CD4-positive, alpha-beta T cell (primary cell): ENCODE results near the gene PBX4. TPM values are rescaled to one million over a fixed set of nuclear protein-coding genes. Genes with fewer than 3 reads are reported as not detected.

Experiments
- ATAC-seq: fragments of 200-7000 bp; cut with Tn5 transposase; one replicate; pipeline ENCODE4 v1.10.0; 2022; ENCODE audit warnings: mild to moderate bottlenecking; ENCODE audit not compliant: poor library complexity
- CTCF ChIA-PET: fragments of 350-600 bp; sonication (Branson Sonifier 250); formaldehyde crosslinking; loops from one replicate; lab custom pipeline; 2021; ENCODE audit warnings: antibody characterized with exemption, inconsistent platforms; lab: Charles Lee
- POLR2A ChIA-PET: fragments of 350-600 bp; sonication (Branson Sonifier 250); formaldehyde crosslinking; loops from one replicate; lab custom pipeline; 2021; ENCODE audit warnings: antibody characterized with exemption, inconsistent platforms; lab: Charles Lee
- DNase-seq, 14 experiments: peaks; one replicate each; pipeline ENCODE4 v3.0.0-alpha.2; 2013 to 2020; ENCODE audit warnings: mixed read lengths in 2 of 14
- H3K27ac ChIP-seq, 2 donors: one replicate each; pipeline versions ENCODE4 v1.5.1 to v1.7.0; 2013; ENCODE audit warnings: low read length in 2 of 2, low read depth in 1 of 2, mild to moderate bottlenecking in 1 of 2
- H3K27me3 ChIP-seq, 2 experiments: 1 replicate in 1 of 2; 2 replicates in 1 of 2; pipeline versions ENCODE4 v1.6.1 to v1.7.0; 2013; ENCODE audit warnings: low read length in 2 of 2, control low read depth in 1 of 2, mild to moderate bottlenecking in 1 of 2, moderate library complexity in 1 of 2; ENCODE audit not compliant: insufficient read depth in 2 of 2, control insufficient read depth in 1 of 2
- H3K36me3 ChIP-seq: one replicate; pipeline ENCODE4 v1.6.1; 2013; ENCODE audit warnings: low read length, control low read depth; ENCODE audit not compliant: insufficient read depth
- H3K4me1 ChIP-seq: one replicate; pipeline ENCODE4 v1.6.1; 2013; ENCODE audit warnings: low read length, control low read depth; ENCODE audit not compliant: insufficient read depth
- H3K4me3 ChIP-seq: one replicate; pipeline ENCODE4 v1.5.1; 2013; ENCODE audit warnings: mild to moderate bottlenecking, low read length, moderate library complexity
- H3K9me3 ChIP-seq, 2 experiments: 1 replicate in 1 of 2; 2 replicates in 1 of 2; pipeline versions ENCODE4 v1.6.1 to v1.7.0; 2013; ENCODE audit warnings: low read length in 2 of 2, mild to moderate bottlenecking in 2 of 2, control low read depth in 1 of 2, moderate library complexity in 1 of 2; ENCODE audit not compliant: control insufficient read depth in 1 of 2, insufficient read depth in 1 of 2
- H3K27ac Mint-ChIP-seq: one replicate; pipeline ENCODE4 v1.8.0; 2020; ENCODE audit warnings: mixed read lengths
- H3K27me3 Mint-ChIP-seq: one replicate; pipeline ENCODE4 v1.8.0; 2021; ENCODE audit warnings: mixed read lengths
- H3K36me3 Mint-ChIP-seq: one replicate; pipeline ENCODE4 v1.8.0; 2021; ENCODE audit warnings: low read depth, mixed read lengths
- H3K4me1 Mint-ChIP-seq: one replicate; pipeline ENCODE4 v1.8.0; 2021; ENCODE audit warnings: low read depth, mixed read lengths
- H3K4me3 Mint-ChIP-seq: one replicate; pipeline ENCODE4 v1.8.0; 2020; ENCODE audit warnings: mild to moderate bottlenecking, mixed read lengths
- H3K9me3 Mint-ChIP-seq: one replicate; pipeline ENCODE4 v1.8.0; 2020; ENCODE audit warnings: mixed read lengths
- intact Hi-C, 2 experiments: fragments of 100-400 bp; cut with DNase I in 1 of 2; cut with micrococcal nuclease in 1 of 2; formaldehyde crosslinking; loops; one replicate each; pipeline versions ENCODE4 v1.15.1 to v1.9.0; 2023 to 2025; cut with DNase I, micrococcal nuclease
- total RNA-seq, 174 experiments: library from RNA in 2 of 174; stranded (reverse) in 2 of 174; gene quantifications; one replicate each; pipeline ENCODE4 v1.2.3 and lab custom pipeline; 2021 to 2026
- TF ChIP-seq, protein P1 (sequence below): fragments of 200-600 bp; IDR thresholded peaks from one replicate; pipeline ENCODE4 v1.8.0; 2022; ENCODE audit warnings: antibody characterized with exemption, mild to moderate bottlenecking

PBX4 gene
- total RNA-seq, 2 experiments from 2014 or later: 50.1 to 51.8 TPM

DNA sequence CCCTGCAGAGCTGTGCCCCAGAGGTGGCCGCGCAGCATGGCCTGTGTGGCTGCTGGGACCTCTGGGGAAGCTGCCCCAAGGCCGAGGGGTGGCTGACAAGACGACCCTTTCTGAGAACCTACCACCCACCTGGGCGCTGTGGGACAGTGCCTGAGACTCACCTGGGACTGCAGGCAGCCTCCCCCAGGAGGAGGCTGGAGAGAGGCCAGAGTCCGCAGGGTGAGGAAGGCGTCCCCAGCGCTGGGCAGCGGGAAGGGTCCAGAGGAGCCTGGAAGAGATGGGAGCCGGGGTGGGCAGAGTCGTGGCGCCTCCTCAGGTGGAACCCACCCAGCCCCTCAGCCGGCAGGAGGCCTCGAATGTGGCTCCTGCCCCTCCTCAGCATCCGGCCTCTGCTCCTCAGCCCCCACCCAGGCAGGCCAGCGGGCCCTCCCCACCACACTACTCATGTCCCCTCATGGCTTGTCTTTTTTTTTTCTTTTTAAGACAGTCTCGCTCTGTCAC, 55.1 kb downstream of the PBX4 start:
- H3K4me1 ChIP-seq: peaks cover 19% of the 10 kb centered on the region
- Mint-ChIP-seq H3K4me3 (no peak overlapping the region), H3K27me3 (no peaks in the 10 kb centered on the region), H3K27ac (no peak overlapping the region), H3K4me1 (peaks cover 33% of the 10 kb centered on the region), H3K36me3 (peaks cover 48% of the 10 kb centered on the region), H3K9me3 (no peaks in the 10 kb centered on the region)
- intact Hi-C loops: loop anchor here (1.0 to 5.0 kb wide), 3 partner anchors 34 to 81 kb away; no protein-coding TSS in a partner anchor
- no peaks in the 10 kb centered on the region for H3K27me3 ChIP-seq
- H3K9me3 ChIP-seq: no peaks in the 10 kb centered on the region
- peaks cover 31% of the 10 kb centered on the region for H3K36me3 ChIP-seq
- ATAC-seq (no peak), DNase-seq (no peak)
- TF ChIP-seq, protein P1, sequence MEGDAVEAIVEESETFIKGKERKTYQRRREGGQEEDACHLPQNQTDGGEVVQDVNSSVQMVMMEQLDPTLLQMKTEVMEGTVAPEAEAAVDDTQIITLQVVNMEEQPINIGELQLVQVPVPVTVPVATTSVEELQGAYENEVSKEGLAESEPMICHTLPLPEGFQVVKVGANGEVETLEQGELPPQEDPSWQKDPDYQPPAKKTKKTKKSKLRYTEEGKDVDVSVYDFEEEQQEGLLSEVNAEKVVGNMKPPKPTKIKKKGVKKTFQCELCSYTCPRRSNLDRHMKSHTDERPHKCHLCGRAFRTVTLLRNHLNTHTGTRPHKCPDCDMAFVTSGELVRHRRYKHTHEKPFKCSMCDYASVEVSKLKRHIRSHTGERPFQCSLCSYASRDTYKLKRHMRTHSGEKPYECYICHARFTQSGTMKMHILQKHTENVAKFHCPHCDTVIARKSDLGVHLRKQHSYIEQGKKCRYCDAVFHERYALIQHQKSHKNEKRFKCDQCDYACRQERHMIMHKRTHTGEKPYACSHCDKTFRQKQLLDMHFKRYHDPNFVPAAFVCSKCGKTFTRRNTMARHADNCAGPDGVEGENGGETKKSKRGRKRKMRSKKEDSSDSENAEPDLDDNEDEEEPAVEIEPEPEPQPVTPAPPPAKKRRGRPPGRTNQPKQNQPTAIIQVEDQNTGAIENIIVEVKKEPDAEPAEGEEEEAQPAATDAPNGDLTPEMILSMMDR: no peak
- ChIA-PET CTCF (interaction anchor here (1.2 kb wide), 1 partner anchor 9 kb away, joined by 3 read pairs; no protein-coding TSS in a partner anchor), POLR2A (no interaction called here)
- no peak overlapping the region for H3K4me3 ChIP-seq
- no peak overlapping the region for H3K27ac ChIP-seq

DNA sequence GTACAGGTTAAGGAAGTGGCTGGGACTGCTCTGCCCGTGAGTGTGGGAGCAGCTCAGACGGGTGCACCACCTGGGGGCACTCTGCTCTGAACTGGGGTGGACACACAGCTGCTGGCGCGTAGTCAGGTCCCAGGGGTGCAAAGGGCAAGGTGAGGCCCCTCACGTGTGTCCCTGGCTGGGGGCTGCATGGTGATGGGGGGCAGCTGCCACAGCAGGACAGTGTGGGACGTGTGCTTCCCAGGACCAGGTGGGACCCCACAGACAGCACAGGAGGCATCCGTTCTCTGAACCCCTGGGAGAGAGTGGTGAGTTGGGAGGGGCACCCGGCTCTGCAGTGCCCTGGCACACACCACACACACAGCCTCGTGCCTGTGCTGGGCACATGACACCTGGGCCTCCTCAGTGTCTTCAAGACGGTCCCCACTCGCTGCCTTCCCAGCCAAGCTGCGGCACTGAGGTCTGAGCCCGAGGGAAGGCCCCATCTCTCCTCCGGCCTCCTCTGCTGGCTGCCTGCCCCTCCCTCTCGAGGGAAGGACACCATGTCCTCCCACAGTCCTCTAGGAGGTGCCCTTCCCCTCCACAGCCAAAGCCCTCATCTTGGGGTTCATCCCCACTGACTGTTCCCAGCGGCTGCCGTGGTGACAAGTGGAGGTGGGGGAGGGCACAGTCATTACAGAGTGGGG, 55.7 kb downstream of the PBX4 start:
- Mint-ChIP-seq H3K27me3 (no peaks in the 10 kb centered on the region), H3K4me3 (no peak overlapping the region), H3K36me3 (peaks cover 47% of the 10 kb centered on the region), H3K9me3 (no peaks in the 10 kb centered on the region), H3K27ac (no peak overlapping the region), H3K4me1 (peaks cover 33% of the 10 kb centered on the region)
- peaks cover 19% of the 10 kb centered on the region for H3K4me1 ChIP-seq
- H3K27me3 ChIP-seq: no peaks in the 10 kb centered on the region
- DNase-seq: peak in 10 of 14 experiments; percentile 27 to 74 (median 45)
- POLR2A ChIA-PET: no interaction called here
- no peaks in the 10 kb centered on the region for H3K9me3 ChIP-seq
- no peak overlapping the region for H3K27ac ChIP-seq
- CTCF ChIA-PET: interaction anchor here (1.2 to 1.3 kb wide), 2 partner anchors 8 to 81 kb away, joined by 3 to 4 read pairs; partner anchors contain the start of gene GMIP
- intact Hi-C loops: loop anchor here (1.0 to 5.0 kb wide), 3 partner anchors 34 to 81 kb away; no protein-coding TSS in a partner anchor
- peak; percentile 72 for ATAC-seq
- TF ChIP-seq, protein P1: peak; percentile 36
- H3K36me3 ChIP-seq: peaks cover 30% of the 10 kb centered on the region
- H3K4me3 ChIP-seq: no peak overlapping the region

DNA sequence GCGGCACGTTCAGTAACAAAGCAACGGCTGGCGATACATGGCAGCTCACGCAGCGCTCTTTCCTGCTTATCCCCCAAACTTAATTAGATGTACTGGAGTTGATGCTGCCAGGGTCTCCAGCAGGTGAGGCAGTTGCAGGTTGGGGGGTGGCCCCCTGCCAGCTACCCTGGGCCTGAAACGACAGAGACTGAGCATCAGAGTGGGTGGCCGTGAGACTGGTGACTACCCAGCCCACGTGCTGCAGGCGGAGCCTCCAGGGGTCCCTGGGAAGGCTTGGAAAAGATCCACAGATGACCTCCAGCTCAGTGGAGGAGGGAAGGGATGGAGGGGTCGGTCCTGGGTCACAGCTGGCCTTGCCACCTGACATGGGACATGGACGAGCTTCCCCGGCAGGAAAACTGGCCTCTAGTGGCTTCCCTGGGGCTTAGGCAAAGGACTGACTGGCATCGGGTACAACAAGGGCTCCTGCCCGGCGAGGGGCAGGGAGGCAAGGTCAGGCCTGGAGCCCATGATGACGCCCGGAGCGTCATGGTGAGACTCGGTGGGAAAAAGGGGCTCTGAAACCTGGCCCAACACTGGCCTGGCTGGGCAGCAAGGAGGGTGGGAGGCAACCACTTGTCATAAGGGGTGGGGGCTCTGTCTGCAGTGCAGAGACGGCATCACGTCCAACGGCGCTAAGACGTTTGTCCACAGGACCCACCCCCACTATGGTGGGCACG, 56.4 kb downstream of the PBX4 start:
- Histone ChIP-seq H3K9me3 (no peaks in the 10 kb centered on the region), H3K4me1 (peaks cover 19% of the 10 kb centered on the region), H3K27me3 (no peaks in the 10 kb centered on the region), H3K4me3 (no peak overlapping the region), H3K27ac (no peak overlapping the region), H3K36me3 (peaks cover 22% of the 10 kb centered on the region)
- H3K9me3 Mint-ChIP-seq: no peaks in the 10 kb centered on the region
- POLR2A ChIA-PET: no interaction called here
- H3K4me1 Mint-ChIP-seq: peaks cover 33% of the 10 kb centered on the region
- DNase-seq (no peak), ATAC-seq (no peak)
- CTCF ChIA-PET: interaction anchor here (1.2 to 1.3 kb wide), 2 partner anchors 8 to 82 kb away, joined by 3 to 4 read pairs; partner anchors contain the start of gene GMIP
- no peak overlapping the region for H3K4me3 Mint-ChIP-seq
- H3K27ac Mint-ChIP-seq: no peak overlapping the region
- TF ChIP-seq, protein P1: no peak
- intact Hi-C loops: loop anchor here (5.0 kb wide), 2 partner anchors 35 to 40 kb away; no protein-coding TSS in a partner anchor
- H3K36me3 Mint-ChIP-seq: peaks cover 43% of the 10 kb centered on the region
- no peaks in the 10 kb centered on the region for H3K27me3 Mint-ChIP-seq
